ENCODE measurements around the gene DOCK6.

- TF ChIP-seq CTCF (IDR thresholded peaks at IDR 0.05; ENCODE audit: poor library complexity, severe bottlenecking), result no peak
- TF ChIP-seq EZH2 (IDR thresholded peaks at IDR 0.05; ENCODE audit: borderline replicate concordance, insufficient read depth, low read length, poor library complexity, severe bottlenecking), result no peak
- TF ChIP-seq RAD21 (conservative IDR thresholded peaks at IDR 0.05), result no peak
Observed at GRCh38 chr19:11200015-11200574, 62.2 kb downstream of the DOCK6 start.

Data from neural cell (in vitro differentiated cells).